NCI-H1694 treated with DMSO at 0.1 percent for 48 hours (cell line): ENCODE measurements around the gene CHEK1.
"Not testable (repeated sequence)": the region's sequence is repeated elsewhere in the genome, so short reads cannot be mapped to it uniquely, and the experiment has no call there.

Experiments used
- DNase-seq: peaks from one replicate; lab custom pipeline; 2025; lab: John Stamatoyannopoulos, UW

Gene CHEK1

DNA sequence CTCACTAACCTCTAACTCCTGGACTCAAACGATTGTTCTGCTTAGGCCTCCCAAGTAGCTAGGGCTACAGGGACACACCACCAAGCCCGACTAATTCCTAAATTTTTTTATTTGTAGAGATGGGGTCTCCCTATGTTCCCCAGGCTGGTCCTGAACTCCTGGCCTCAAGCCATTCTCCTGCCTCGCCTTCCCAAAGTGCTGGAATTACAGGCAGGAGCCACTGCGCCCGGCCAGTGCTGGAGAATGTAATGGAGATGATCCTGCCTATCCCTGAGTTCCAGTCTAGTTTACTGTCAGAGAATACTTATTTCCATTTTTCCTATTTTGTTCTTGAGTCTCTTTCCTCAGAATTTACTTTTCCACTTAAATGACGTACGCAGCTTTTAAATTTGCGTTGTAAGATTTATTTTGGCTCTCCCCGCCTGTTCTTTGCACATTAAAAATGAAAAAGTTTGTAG is at the start of gene CHEK1:
Gene CHEK1 (plus strand): TSS at position 408 of the 458 bp plus-strand sequence. CDS start 1,606 bp downstream, outside the sequence.
- DNase-seq, result no peak

- DNase-seq, result not testable (repeated sequence)
These were observed 47.8 kb upstream of the CHEK1 start for GRCh38 chr11:125577181-125577580.

GRCh38 chr11:125578783-125579182 is 46.2 kb upstream of the CHEK1 start:
- no peak for DNase-seq

GRCh38 chr11:125579811-125580210 is 45.2 kb upstream of the CHEK1 start:
- no peak for DNase-seq

GRCh38 chr11:125583496-125583895 is 41.5 kb upstream of the CHEK1 start:
- DNase-seq, result no peak

DNA sequence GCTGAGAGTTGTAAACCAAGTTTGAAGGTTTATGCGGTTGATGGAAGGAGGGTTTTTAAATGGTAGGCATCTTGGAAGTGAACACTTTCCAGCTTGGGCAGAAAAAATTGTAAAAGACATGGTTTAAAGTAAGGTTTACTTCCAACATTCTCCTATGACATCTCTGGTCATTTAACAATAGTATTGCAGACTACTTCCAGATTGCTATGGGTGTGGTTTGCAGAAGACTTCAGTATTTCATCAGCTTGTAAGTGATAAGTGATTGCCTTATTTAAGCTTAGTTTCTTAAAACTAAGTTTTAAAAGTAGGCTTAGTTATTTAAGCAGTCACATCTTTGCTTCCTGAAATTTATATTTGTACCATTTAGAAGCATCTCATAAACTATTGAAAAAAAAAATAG is 39.5 kb upstream of the CHEK1 start:
- no peak for DNase-seq

DNA sequence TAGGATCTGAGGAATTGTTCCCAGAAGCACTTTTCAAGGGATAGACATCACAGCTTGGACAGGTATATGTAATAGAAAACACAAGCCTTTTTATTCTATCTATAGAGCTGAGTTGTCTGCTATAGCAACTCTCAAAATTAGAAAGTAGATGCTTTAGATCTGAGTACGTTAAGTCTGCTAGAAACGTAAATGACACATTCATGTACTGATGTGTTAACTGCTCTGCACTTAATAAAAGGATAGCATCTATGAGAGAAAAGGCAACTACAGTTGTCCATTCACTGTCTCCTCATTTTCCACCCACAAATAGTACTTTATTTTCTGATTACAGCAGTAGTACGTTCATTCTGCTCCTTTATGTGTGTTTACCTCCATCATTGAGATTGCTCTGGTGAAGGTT is 38.3 kb upstream of the CHEK1 start:
- DNase-seq, result no peak

- no peak for DNase-seq
These were observed 37.5 kb upstream of the CHEK1 start for GRCh38 chr11:125587480-125587879.

GRCh38 chr11:125588505-125588904 is 36.5 kb upstream of the CHEK1 start:
- DNase-seq, result no peak

DNA sequence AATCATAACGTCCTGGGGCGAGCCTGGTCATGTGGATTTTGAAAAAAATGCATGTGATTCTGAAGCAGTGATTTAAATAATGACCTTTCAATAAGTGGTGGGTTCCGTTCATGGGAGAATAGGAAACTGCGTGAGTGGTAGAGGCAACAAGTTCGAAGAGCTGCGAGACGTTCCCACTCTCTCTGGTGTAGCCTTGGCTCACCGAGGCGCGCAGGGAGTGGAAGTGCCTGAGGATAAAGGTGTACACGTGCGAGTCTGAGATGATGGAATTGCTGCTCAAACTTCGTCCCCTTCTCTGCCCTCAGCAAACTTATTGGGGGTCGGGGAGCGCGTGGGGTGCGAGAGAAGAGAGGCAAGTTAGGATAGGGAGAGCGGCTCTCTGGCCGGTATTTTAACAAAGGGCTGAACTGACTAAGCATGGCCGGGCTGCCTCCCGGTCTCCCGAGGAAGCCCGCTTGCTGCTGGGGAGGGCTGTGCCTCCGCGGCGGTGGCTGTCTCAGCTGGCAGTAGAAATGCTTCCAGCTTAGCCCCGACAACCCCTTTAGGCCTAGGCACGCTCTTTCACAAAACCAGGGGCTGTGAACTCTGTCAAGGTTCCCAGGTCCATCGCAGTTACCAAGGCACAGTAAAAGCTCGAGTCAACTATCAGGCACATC is 33.2 kb upstream of the CHEK1 start:
- DNase-seq, result no peak

GRCh38 chr11:125592305-125593113 is 32.5 kb upstream of the CHEK1 start, which contains the start of gene STT3A:
STT3A (plus strand) TSS chr11:125592852; CDS start chr11:125595916, 3,064 bp downstream.
- DNase-seq, result peak; percentile 88

GRCh38 chr11:125593114-125593820 is 31.7 kb upstream of the CHEK1 start:
- no peak for DNase-seq

GRCh38 chr11:125594958-125595357 is 30.0 kb upstream of the CHEK1 start:
- no peak for DNase-seq

DNA sequence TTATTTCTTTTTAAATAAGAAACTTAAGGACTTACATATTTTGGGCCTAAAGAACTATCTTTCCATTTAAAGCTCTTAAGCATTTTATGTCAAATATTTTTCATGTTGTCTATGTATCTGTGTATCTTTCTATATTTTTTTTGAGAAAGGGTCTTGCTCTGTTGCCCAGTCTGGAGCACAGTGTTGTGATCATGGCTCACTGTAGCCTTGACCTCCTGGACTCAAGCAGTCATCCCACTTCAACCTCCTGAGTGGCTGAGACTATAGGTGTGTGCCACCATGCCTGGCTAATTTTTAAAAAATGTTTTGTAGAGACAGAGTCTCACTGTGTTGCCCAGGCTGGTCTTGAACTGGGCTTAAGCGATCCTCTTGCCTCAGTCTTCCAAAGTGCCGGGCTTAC is 24.3 kb upstream of the CHEK1 start:
- DNase-seq, result no peak

- no peak for DNase-seq
These were observed 21.8 kb upstream of the CHEK1 start for GRCh38 chr11:125603207-125603606.

- no peak for DNase-seq
These were observed 19.5 kb upstream of the CHEK1 start for GRCh38 chr11:125605417-125605816.

- no peak for DNase-seq
These were observed 15.4 kb upstream of the CHEK1 start for GRCh38 chr11:125609545-125609944.

GRCh38 chr11:125618383-125618782 is 6.6 kb upstream of the CHEK1 start:
- DNase-seq, result no peak

DNA sequence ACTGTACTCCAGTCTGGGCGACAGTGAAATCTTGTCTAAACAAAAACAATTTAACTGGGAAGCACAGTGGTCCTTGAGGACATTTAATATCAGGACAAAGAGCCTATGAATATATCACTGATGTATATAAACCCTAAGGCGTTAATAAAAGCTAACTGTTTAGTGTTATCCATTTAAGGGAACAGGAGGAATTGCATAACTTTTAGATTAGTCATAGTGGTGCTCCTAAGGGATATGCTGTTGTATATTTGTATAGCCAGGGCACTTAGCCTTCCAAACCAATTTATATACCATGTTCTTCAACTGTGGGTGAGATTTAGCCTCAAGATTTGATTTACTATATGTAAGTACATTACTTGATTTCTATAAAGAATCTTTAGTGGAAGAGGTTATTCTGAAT is 3.0 kb upstream of the CHEK1 start:
- DNase-seq, result no peak

- no peak for DNase-seq
These were observed 1.9 kb upstream of the CHEK1 start for GRCh38 chr11:125623064-125623463.

DNA sequence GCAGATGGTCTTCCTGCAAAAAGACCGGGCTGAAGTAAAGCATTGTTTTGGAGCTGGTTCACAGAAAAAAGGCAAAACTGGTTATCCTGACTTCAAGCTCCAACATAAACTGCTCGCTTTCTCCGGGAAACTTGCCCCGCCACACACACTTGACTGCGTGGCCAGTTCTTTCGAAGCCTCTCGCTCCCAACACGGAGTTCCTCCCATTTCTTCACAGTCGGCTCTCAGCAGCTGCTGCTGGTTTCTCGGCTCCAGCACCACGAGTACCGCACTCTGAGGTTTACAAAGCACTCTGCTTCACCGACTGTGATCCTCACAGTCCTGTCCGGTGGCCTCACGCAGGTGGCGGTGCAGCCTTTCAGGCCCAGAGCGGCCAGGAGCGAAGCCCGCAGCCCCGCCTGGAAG is 264 bp downstream of the CHEK1 start:
- DNase-seq, result no peak

- peak; percentile 54 for DNase-seq
These were observed 796 bp downstream of the CHEK1 start for GRCh38 chr11:125625630-125626287.
